ENCODE data around the gene FRMD4A.

DNA sequence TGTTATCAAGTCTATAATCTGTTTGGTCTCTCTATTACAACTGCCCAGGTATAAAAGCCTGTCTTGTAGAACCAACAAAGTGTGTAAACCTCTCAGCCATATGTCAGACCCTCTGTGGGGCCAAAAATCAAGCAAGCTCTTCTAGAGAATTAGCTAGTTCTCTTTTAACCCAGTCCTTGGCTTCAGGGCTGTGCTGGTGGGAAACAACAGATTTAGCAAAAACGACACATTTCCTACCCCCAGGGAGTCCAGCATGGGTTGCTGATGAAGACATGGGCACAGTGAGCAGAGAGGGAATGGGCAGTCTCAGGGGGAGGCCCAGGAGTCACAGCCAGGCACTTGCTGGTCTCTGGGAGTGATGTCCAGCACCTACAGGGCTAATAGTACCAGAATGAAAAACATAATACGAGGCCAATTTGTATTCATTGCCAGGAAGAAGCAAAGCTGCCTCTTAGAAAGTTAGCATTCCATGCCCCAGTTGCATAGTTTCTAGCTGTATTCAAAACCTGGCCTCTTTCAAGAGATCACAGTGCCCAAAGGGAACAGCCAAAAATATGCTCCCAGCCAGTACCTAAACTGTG is 80.1 kb downstream of the FRMD4A start:
- TF ChIP-seq, protein P1, sequence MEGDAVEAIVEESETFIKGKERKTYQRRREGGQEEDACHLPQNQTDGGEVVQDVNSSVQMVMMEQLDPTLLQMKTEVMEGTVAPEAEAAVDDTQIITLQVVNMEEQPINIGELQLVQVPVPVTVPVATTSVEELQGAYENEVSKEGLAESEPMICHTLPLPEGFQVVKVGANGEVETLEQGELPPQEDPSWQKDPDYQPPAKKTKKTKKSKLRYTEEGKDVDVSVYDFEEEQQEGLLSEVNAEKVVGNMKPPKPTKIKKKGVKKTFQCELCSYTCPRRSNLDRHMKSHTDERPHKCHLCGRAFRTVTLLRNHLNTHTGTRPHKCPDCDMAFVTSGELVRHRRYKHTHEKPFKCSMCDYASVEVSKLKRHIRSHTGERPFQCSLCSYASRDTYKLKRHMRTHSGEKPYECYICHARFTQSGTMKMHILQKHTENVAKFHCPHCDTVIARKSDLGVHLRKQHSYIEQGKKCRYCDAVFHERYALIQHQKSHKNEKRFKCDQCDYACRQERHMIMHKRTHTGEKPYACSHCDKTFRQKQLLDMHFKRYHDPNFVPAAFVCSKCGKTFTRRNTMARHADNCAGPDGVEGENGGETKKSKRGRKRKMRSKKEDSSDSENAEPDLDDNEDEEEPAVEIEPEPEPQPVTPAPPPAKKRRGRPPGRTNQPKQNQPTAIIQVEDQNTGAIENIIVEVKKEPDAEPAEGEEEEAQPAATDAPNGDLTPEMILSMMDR (IDR thresholded peaks at IDR 0.05) = no peak
- TF ChIP-seq POLR2A (IDR thresholded peaks at IDR 0.05) = no peak
